ENCODE results near the gene ZDHHC9.
"Not testable (repeated sequence)": the region's sequence is repeated elsewhere in the genome, so short reads cannot be mapped to it uniquely, and the experiment has no call there.

Gene ZDHHC9

GRCh38 chrX:129843459-129844306, at the start of gene ZDHHC9:
TSS of gene ZDHHC9 (minus strand) at chrX:129843886. CDS start at chrX:129841945, 1,941 bp downstream.
- DNase-seq: peak; percentile 85

DNA sequence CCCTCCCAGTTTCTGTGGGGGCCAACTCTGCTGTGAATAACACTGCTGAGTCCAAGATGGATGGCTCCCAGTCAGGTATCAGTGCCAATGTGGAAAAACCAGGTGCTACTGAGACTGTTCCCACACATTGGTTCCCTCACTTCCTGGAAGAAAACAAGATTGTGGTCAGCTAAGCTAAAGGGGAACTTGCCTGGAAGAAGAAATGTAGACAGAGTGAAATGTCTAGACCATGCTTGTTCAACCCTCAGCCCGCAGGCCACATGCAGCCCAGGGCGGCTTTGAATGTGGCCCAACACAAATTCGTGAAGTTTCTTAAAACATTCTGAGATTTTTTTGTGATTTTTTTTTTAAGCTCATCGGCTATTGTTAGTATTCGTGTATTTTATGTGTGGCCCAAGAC, 33.7 kb upstream of the ZDHHC9 start:
- DNase-seq: no peak

GRCh38 chrX:129876771-129877305, 33.2 kb upstream of the ZDHHC9 start:
- no peak for DNase-seq

DNA sequence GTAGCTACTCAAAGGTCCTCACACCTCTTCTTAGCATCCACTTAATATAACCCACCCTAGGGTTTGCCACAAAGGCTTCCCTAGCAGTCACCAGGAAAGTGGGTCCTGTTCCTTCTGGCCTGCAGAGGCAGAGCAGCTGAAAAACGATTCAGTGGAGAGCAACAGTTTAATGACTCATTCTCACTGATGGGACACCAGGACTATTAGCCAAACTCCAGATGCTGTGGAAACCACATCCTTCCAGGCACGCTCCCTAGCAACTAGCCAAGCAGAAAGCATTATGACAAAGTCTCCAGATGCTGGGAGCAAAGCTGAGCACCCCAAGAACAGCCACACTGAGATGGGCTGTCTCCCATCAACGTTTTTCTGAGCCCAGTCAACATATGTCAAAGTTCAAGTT, 32.0 kb upstream of the ZDHHC9 start:
- DNase-seq: no peak

GRCh38 chrX:129872524-129872923, 28.8 kb upstream of the ZDHHC9 start:
- DNase-seq: no peak

GRCh38 chrX:129866321-129866720, 22.6 kb upstream of the ZDHHC9 start:
- not testable (repeated sequence) for DNase-seq

DNA sequence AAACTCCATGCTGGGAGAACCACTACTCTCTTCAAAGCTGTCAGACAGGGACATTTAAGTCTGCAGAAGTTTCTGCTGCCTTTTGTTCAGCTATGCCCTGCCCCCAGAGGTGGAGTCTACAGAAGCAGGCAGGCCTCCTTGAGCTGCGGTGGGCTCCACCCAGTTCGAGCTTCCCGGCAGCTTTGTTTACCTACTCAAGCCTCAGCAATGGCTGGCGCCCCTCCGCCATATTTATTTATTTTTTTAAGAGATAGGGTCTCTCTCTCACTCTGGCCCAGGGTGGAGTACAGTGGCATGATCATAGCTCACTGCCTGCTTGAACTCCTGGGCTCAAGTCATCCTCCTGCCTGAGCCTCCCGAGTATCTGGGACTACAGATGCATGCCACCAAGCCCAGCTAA, 15.4 kb upstream of the ZDHHC9 start:
- DNase-seq: not testable (repeated sequence)

DNA sequence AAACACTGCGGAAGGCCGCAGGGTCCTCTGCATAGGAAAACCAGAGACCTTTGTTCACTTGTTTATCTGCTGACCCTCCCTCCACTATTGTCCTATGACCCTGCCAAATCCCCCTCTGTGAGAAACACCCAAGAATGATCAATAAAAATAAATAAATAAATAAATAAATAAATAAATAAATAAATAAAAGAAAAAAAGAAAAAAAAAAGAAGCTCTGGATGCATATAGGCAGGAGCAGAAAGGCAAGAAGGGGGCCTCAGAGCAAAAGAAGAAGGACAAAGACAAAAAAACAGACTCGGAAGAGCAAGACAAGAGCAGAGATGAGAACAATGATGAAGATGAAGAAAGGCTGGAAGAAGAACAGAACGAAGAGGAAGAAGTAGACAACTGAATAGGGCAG, 8.1 kb upstream of the ZDHHC9 start:
- DNase-seq: not testable (repeated sequence)

GRCh38 chrX:129846716-129847115, 3.0 kb upstream of the ZDHHC9 start:
- DNase-seq: no peak

- no peak for DNase-seq
These were observed 2.0 kb upstream of the ZDHHC9 start for GRCh38 chrX:129845616-129846190.

GRCh38 chrX:129843209-129843458, 552 bp downstream of the ZDHHC9 start:
- DNase-seq: no peak

DNA sequence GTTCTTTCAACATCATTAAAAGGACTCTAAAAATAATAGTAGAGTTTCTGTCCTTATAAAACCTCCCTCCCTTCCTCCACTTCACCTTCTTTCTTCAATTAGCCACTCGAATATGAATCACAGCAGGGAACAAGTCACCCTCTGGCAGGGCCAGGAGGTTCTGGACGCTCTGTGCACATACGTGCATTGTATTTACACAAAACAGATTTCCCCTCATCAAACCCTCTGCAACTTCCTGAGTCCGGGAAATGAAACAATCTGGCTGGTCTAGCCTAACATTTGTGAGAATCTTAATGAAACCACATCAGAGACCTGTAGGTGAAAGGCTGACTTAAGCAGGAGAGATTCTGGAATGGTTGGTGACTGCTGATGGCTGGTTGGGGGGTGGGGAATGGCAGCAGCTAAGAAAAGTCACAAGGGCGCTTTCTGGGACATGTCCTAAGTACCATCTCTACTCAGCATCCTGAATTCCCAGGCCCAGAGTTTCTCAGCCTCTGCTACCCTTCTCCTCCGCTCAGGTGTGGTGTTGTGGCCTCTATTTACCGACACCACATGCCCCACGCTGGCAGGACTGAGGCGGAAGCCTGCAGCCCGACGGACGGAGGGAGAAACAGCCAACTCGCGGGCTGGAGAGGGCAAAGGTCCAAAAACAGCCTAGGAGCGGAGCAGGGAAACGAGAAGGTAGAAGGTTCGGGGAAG, 1.0 kb downstream of the ZDHHC9 start:
- DNase-seq: peak; percentile 57

GRCh38 chrX:129840344-129840743, 3.3 kb downstream of the ZDHHC9 start:
- no peak for DNase-seq

DNA sequence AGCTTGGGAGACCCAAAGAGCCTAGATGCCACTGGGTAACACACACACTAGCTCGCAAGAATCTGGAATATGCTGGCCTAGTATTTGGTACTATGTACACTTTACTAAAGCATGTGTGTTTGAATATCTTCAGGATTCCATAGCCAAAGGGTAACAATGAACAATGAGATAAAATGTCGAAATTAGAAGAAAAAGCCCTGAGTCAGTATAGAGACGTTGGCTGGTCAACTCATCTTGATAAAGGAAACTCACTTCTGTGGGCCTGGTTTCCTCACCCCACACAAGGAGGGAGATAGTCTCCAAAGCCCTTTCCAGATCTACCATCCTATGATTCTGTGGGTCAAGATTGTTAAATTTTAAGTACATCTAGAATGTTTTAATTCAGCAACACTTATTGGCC, 6.9 kb downstream of the ZDHHC9 start:
- no peak for DNase-seq

DNA sequence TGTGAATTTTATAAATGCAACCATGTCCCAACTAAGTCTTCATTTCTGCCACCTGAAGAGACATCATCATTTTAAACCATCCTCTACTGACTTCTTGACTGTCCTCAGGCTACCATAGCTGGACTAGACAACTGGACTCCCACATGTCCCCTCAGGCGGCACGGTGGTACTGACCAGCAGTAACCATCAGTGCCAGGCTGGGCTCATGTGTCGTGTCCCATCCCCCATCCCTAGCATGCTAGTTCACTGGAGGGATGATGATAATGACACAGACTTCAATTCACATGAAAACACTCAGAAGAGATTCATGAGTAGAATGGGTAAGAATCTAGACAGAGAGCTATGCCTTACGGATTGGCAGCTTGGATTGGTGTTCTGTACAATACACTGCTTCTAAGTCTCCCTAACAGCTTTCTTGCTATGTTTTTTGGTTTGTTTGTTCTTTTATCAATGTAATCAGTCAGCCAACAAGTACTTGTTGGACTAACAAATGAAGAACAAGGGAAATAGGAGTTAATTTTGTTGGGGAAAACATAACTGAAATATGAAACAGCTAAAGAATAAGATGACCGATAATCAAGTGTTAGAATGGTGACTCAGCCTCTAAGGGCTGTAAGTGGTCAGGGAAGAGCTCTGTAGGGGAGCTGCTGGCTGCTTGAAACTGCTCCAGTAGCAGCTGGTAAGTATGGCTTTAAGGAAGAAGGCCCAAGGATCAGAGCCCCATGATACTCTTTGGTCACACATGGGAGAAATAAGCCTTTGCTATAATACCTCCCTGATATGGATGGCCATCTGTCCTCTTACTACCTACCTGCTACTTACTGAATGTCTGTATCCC, 10.3 kb downstream of the ZDHHC9 start:
- DNase-seq: peak; percentile 43

DNA sequence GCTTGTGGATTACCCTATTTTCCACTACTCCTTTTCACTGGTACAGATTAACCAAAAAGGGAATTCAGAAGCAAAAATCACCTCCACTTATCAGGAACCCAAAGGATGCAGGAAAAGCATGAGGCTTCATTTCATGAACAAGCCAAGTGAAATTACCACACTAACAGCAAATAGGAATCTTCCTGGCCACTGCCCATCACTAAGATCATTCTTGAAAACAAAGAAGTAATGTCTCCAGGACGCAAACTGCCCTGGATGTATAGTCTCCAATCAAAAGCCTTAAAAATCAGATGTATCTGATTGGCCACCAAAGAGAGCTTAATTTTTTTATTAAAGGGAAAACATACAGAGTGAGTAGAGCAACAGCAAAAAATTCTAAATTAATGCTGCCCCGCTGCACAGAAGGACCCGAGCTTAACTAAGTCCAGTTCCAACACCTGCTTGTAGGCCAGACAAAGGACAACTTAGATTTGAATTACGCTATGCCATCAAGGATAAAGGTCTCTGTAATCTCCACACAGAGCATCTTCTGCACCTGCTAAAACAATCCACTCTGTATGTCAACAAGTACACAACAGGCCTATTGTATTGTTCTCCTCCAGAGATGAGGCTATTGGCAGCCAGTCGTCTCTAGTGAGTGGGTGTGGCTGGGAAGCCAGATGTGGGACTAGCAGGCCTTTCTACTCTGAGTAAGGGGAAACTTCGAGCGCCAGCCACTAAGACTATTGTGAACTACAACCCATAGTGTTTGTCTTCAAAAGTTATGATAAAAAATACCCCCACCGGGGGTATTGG, 12.4 kb downstream of the ZDHHC9 start:
- no peak for DNase-seq

DNA sequence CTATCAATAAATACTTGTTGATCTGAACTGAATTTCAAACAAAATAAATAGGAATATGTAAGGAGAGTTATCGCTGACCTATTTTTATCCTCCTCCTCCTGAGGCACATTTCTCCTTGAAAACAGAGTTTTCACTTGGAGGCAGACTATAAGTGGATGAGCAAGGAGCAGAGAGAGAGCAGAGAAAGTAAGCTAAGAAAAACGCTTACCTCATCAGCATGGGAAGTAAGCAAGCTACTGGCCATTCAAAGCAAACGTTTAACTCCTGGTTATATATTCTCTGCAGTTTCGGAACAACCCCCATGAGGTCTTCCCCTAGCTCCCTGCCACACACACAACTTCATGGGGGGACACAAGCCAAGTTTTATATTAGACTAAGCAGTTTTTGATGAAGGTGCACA, 13.2 kb downstream of the ZDHHC9 start:
- DNase-seq: no peak

DNA sequence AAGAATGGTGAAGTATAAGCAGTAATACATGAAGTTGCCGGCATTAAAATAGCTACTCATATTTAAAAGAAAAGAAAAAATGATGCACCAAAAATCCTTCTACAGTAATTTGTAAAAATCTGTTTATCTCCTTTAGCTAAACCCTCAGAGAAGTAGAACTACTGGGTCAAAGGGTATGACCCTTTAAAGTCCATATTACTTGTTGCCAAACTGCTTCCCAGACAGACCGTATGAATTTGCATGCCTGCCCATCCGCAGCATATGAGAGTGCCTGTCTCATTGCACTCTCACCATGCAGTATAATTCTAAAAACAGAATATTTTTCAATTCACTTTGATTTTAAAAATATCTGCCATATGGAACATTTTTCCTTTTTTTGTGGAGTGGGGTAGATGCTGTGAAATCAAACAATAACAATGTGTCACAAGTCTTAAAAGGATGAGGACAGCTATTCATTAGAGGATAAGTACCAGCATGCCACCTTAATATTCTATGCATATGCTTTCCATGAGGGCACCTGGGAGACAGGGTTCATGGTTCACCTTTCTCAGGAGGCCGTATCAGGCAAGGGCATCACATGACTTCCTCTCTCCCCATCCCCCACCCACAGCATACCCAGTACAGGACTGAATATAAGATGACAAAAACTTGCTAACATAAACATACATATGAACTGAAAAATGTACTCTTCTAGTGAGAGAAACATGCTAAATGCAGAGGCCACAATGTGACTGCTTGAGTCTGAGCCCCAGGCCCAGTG, 17.8 kb downstream of the ZDHHC9 start:
- DNase-seq: no peak

DNA sequence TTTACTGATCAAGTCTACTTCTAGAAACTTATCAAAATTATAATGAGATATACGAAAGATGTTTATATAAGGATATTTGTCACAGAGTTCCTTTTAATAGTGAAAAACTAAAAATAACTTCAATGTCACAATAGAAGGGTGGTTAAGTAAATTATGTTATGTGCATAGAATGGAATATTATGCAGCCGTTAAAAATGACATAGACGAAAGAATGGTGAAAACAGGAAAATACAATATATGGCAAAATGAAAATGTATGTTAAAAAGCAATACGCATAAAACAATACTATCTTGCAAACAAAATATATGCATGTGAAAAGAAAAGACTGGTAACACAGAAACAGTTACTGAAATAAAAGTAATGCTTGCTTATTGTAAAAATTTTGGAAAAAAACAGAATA, 19.1 kb downstream of the ZDHHC9 start:
- DNase-seq: no peak

DNA sequence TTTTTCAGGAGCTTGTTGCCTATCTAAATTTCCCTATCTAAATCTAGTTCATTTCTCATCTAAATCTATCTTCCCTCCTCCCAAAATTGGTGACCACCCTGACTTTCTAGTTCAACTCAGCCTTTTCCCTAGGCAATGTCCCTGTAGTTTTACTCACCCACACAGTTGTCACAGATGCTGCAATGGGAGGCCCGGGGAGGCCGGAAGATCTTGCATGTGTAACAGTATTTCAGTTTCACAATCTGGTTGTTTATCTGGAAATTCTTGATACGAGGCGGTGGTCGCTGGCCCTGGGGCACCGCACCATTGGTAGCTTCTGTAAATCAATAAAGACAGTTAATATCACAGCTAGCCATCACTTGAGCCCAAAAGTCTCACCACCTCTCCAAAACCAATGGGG, 20.2 kb downstream of the ZDHHC9 start:
- peak; percentile 74 for DNase-seq

- peak; percentile 56 for DNase-seq
These were observed 20.6 kb downstream of the ZDHHC9 start for GRCh38 chrX:129823115-129823514.
